Mesothelial cell of epicardium (in vitro differentiated cells): ENCODE data around the gene GRAMD4. TPM values are rescaled to one million over a fixed set of nuclear protein-coding genes. Genes with fewer than 3 reads are reported as not detected.

ENCODE experiments used
- DNase-seq, 2 experiments: peaks; one replicate each; pipeline ENCODE4 v3.0.0; 2021; ENCODE audit warnings: low spot score in 2 of 2; ENCODE audit not compliant: unreplicated experiment in 2 of 2
- H3K27ac Mint-ChIP-seq: 2 replicates; pipeline ENCODE4 v1.8.0; 2021; ENCODE audit warnings: mixed read lengths
- H3K27me3 Mint-ChIP-seq: 2 replicates; pipeline ENCODE4 v1.8.0; 2021; ENCODE audit warnings: low read depth, mixed read lengths
- H3K36me3 Mint-ChIP-seq: 2 replicates; pipeline ENCODE4 v1.8.0; 2021; ENCODE audit warnings: mixed read lengths
- H3K4me1 Mint-ChIP-seq: 2 replicates; pipeline ENCODE4 v1.8.0; 2021; ENCODE audit warnings: mixed read lengths
- H3K4me3 Mint-ChIP-seq: 2 replicates; pipeline ENCODE4 v1.8.0; 2021; ENCODE audit warnings: mild to moderate bottlenecking, moderate library complexity, mixed read lengths
- H3K9me3 Mint-ChIP-seq: 2 replicates; pipeline ENCODE4 v1.8.0; 2021; ENCODE audit warnings: mixed read lengths
- total RNA-seq: library from RNA; stranded (reverse); gene quantifications from 3 replicates; pipeline ENCODE4 v1.2.1, GENCODE V29; 2021
- TF ChIP-seq, protein P1 (sequence below): fragments of 200-600 bp; sonication (generic); IDR thresholded peaks from one replicate; pipeline ENCODE4 v1.5.0; 2021; ENCODE audit warnings: antibody characterized with exemption; ENCODE audit not compliant: unreplicated experiment

The GRAMD4 gene
- total RNA-seq, 1 donor from 2014 or later, result 58.3 TPM

DNA sequence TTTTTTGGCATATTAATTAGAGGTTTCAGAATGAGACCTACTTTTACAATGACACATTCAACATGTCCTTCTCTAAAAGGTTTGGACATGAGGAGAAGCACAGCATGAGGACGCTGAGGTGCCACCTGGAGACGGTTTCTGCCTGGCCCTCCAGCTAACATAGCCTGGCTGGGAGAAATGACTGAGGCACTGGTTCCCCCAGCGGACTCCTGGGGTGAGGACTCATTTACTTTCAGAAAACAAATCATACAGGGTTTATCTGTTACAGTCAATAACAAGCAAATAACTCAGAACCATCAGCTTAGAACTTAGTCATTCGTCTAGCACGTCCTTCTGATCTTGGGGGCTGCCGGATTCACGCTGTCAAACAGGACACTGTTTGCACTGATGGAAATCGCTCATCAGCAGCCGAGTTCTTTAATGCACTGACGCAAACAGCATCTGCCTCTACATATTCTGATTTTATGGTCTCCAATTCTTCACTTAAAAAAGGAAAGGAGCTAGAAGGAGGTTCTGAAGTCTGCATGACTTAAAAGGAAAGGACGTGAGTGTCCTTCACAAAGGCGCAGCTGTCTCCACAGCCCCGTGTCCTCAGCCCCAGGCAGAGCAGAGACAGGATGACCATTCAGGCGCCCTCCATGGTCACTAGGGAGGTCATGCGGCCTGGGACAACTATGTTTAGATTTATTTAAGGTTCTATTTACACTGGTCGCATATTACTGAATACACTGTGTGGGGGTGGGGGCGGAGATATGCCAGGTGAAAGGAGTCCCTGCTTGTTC is 73.6 kb downstream of the GRAMD4 start:
- no peak for DNase-seq
- no peaks in the 10 kb centered on the region for H3K9me3 Mint-ChIP-seq
- no peak overlapping the region for H3K4me3 Mint-ChIP-seq
- TF ChIP-seq, protein P1, sequence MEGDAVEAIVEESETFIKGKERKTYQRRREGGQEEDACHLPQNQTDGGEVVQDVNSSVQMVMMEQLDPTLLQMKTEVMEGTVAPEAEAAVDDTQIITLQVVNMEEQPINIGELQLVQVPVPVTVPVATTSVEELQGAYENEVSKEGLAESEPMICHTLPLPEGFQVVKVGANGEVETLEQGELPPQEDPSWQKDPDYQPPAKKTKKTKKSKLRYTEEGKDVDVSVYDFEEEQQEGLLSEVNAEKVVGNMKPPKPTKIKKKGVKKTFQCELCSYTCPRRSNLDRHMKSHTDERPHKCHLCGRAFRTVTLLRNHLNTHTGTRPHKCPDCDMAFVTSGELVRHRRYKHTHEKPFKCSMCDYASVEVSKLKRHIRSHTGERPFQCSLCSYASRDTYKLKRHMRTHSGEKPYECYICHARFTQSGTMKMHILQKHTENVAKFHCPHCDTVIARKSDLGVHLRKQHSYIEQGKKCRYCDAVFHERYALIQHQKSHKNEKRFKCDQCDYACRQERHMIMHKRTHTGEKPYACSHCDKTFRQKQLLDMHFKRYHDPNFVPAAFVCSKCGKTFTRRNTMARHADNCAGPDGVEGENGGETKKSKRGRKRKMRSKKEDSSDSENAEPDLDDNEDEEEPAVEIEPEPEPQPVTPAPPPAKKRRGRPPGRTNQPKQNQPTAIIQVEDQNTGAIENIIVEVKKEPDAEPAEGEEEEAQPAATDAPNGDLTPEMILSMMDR, result no peak
- peaks cover 30% of the 10 kb centered on the region for H3K36me3 Mint-ChIP-seq
- no peak overlapping the region for H3K27ac Mint-ChIP-seq
- H3K27me3 Mint-ChIP-seq, result no peaks in the 10 kb centered on the region
- no peaks in the 10 kb centered on the region for H3K4me1 Mint-ChIP-seq

DNA sequence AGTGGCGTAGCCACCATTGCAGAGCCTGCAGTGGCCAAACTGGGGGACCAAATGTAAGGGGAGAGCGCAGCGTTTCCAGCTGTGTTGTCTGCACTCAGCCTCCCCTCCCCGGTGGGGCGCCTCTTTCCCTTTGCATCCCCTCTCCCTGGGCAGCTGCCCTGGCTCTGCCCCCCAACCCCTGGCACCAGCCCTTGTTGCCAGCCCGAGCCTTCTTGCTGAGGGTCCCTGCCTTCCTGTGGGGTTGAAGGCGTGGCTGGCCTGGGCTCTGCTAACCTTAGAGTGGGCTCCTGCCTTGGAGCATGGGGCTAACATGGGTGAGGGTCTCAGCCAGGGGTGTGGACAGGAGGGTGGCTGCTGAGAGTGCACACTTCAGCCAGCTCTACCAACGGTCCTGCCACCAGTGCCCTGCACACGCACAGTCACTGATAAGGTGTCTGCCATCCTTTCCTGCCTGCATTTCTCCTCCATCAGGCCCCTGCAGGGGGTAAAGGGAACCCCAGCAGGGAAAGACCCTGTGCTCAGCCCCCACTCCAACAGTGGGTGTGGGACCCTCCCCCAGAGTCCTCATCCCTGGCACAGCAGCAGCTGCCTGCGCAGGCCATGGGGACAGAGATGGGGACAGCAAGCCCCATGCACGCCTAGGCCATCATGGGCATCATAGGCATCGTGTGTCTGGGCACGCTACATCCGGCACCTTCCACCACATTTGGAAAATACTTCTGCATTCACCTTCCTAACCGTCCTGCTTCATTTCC is 74.4 kb downstream of the GRAMD4 start:
- peaks cover 33% of the 10 kb centered on the region for H3K36me3 Mint-ChIP-seq

DNA sequence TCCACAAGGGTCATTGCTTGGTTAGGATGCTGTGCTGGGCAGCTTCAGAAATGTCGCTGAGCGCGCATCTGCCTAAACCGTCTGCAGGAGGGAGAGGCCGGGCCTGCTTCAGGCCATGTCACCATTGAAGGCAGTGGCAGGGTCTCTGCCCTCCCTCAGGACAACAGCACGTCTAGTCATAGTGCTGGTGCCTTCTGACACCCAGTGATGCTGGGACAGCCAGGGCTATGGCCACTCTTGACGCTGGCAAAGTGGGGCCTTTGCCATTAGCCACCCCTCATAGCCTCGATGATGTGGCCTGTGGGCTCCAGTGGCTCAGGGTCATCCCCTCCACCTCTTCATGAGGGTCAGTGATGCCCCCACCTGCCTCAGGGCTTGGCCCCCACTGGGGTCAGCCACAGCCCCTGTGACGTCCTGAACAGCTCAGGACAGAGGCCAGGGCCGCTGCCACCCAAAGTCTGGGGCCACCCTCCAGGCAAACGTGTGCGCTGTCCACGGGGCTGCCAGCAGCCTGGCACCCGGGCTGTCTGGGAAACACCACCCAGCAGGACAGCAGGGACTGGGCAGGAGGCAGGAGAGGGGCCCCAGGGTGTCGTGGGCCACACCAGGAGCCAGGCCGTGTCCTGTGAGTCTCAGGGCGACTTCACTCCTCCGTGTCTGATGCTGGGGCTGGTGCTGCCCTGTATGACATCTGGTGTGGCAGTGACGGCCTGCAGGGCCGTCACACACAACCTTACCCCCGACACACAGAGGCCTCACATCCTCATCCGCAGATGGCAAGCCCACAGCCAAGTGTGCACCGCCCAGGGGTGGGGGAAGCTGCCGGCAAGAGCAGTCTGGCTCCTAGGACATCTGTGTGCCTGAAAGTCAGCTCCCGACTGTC is 75.4 kb downstream of the GRAMD4 start:
- no peaks in the 10 kb centered on the region for H3K4me1 Mint-ChIP-seq
- TF ChIP-seq, protein P1, result no peak
- H3K9me3 Mint-ChIP-seq, result no peaks in the 10 kb centered on the region
- no peak overlapping the region for H3K4me3 Mint-ChIP-seq
- H3K27me3 Mint-ChIP-seq, result no peaks in the 10 kb centered on the region
- H3K27ac Mint-ChIP-seq, result no peak overlapping the region
- peaks cover 33% of the 10 kb centered on the region for H3K36me3 Mint-ChIP-seq
- DNase-seq, result no peak

More for the DNA sequence above, 74.4 kb downstream of the GRAMD4 start:
- no peaks in the 10 kb centered on the region for H3K27me3 Mint-ChIP-seq
- TF ChIP-seq, protein P1, result no peak
- no peaks in the 10 kb centered on the region for H3K4me1 Mint-ChIP-seq
- no peak for DNase-seq
- no peak overlapping the region for H3K27ac Mint-ChIP-seq
- H3K9me3 Mint-ChIP-seq, result no peaks in the 10 kb centered on the region
- no peak overlapping the region for H3K4me3 Mint-ChIP-seq

DNA sequence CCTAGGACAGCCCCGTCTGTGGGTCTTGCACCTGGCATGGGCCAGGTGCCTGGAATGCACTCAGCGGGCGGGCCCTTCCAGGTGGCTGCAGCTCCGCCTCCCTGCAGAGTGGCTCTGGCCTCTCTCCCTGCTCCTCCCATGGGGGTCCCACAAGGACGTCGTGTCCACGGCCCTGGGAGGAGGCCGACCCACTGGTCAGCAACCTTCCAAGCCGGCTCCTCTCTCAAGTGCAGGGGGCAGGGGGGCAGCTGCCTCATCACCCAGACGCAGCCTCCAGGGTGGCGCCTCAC is 76.0 kb downstream of the GRAMD4 start:
- no peak overlapping the region for H3K4me3 Mint-ChIP-seq
- H3K4me1 Mint-ChIP-seq, result no peaks in the 10 kb centered on the region
- peaks cover 33% of the 10 kb centered on the region for H3K36me3 Mint-ChIP-seq
- TF ChIP-seq, protein P1, result no peak
- DNase-seq, result no peak
- no peaks in the 10 kb centered on the region for H3K27me3 Mint-ChIP-seq
- H3K9me3 Mint-ChIP-seq, result no peaks in the 10 kb centered on the region
- no peak overlapping the region for H3K27ac Mint-ChIP-seq

DNA sequence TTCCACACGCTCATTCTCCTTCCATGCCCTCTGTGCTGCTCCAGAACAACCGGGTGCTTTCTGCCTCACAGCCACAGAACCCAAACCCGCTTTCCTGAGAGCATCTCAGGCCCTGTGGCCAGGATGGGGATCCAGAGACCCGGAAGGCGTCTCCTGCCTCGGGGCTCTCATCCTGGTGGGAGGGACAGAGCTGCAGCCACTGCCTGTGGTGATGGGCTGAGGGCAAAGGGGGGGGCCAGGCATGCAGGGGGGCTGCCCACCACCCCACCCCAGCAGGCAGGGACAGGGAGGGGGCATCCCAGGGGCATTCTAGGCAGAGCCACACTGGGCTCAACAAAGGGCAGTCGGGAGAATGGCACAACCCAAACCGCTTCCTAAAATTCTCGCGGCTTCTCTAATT is 76.4 kb downstream of the GRAMD4 start:
- no peaks in the 10 kb centered on the region for H3K27me3 Mint-ChIP-seq
- no peak for DNase-seq
- TF ChIP-seq, protein P1, result no peak
- no peak overlapping the region for H3K27ac Mint-ChIP-seq
- H3K36me3 Mint-ChIP-seq, result peaks cover 29% of the 10 kb centered on the region
- no peak overlapping the region for H3K4me3 Mint-ChIP-seq
- H3K4me1 Mint-ChIP-seq, result no peaks in the 10 kb centered on the region
- H3K9me3 Mint-ChIP-seq, result no peaks in the 10 kb centered on the region
